Transverse colon (tissue), 4 donors: ENCODE data around the gene COPA.

Experiments
- CTCF ChIP-seq, 5 experiments: fragments of 200-600 bp in 3 of 5; fragments of 450-650 bp in 2 of 5; sonication (generic) in 3 of 5; IDR thresholded peaks; 1 replicate in 2 of 5; 2 replicates in 3 of 5; pipeline ENCODE4 v1.5.1; 2016 to 2017; ENCODE audit warnings: antibody characterized with exemption in 5 of 5, inconsistent platforms in 3 of 5, mild to moderate bottlenecking in 2 of 5, moderate library complexity in 1 of 5
- EP300 ChIP-seq: sonication (generic); formaldehyde crosslinking; IDR thresholded peaks from one replicate; pipeline ENCODE4 v1.6.1; 2017; ENCODE audit warnings: antibody characterized with exemption, low read depth
- POLR2A ChIP-seq: fragments of 450-650 bp; IDR thresholded peaks from one replicate; pipeline ENCODE4 v1.6.1; 2016; ENCODE audit warnings: antibody characterized with exemption, mild to moderate bottlenecking, moderate library complexity
- POLR2AphosphoS5 ChIP-seq, 3 donors: sonication (generic); formaldehyde crosslinking; IDR thresholded peaks; one replicate each; pipeline ENCODE4 v1.6.1; 2016; ENCODE audit warnings: antibody characterized with exemption in 3 of 3

DNA sequence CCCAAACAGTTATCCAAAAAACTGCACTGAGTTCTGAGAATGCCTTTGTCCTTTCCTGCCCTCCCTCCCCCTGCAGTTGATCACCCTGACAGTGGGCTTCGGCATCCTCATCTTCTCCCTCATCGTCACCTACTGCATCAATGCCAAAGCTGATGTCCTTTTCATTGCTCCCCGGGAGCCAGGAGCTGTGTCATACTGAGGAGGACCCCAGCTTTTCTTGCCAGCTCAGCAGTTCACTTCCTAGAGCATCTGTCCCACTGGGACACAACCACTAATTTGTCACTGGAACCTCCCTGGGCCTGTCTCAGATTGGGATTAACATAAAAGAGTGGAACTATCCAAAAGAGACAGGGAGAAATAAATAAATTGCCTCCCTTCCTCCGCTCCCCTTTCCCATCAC, 15.0 kb upstream of the COPA start:
- TF ChIP-seq POLR2A = no peak
- no peak for TF ChIP-seq CTCF (IDR thresholded peaks at IDR 0.05)
- no peak for TF ChIP-seq EP300
- TF ChIP-seq POLR2AphosphoS5 (IDR thresholded peaks at IDR 0.05) = no peak
